HL-60 (cell line): ENCODE data around the gene ANGPTL2.

Experiments
- DNase-seq, 2 experiments: peaks; one replicate each; pipeline ENCODE4 v3.0.0-alpha.2; 2010 to 2020; ENCODE audit warnings: low read depth in 1 of 2, low spot score in 1 of 2
- H3K27ac ChIP-seq: fragments of 250-450 bp; sonication (Bioruptor Pico); replicated peaks from 2 replicates; pipeline ENCODE4 v1.5.1; 2020; ENCODE audit warnings: mild to moderate bottlenecking, moderate library complexity
- H3K27me3 ChIP-seq: fragments of 250-450 bp; sonication (Bioruptor Pico); 2 replicates; pipeline ENCODE4 v1.5.1; 2021; ENCODE audit warnings: mild to moderate bottlenecking, moderate library complexity; ENCODE audit not compliant: insufficient read depth, poor library complexity, severe bottlenecking
- H3K4me3 ChIP-seq: replicated peaks from 2 replicates; pipeline ENCODE4 v1.5.1; 2011; ENCODE audit warnings: mild to moderate bottlenecking, control low read depth, low read length; ENCODE audit not compliant: insufficient read depth
- CTCF ChIP-seq: IDR thresholded peaks from one replicate; pipeline ENCODE4 v1.5.1; 2011; ENCODE audit warnings: low read length, control low read depth, inconsistent platforms; ENCODE audit not compliant: insufficient read depth
- GABPA ChIP-seq: IDR thresholded peaks from 2 replicates; pipeline ENCODE4 v1.6.1; 2012; ENCODE audit warnings: low read depth
- POLR2AphosphoS5 ChIP-seq: IDR thresholded peaks from 2 replicates; pipeline ENCODE4 v1.6.1; 2012; ENCODE audit warnings: low read depth
- SPI1 ChIP-seq: IDR thresholded peaks from 2 replicates; pipeline ENCODE4 v1.6.1; 2012; ENCODE audit warnings: low read depth, mild to moderate bottlenecking, borderline replicate concordance
- TF ChIP-seq, protein P1 (sequence below): IDR thresholded peaks from 2 replicates; pipeline ENCODE4 v1.6.1; 2012; ENCODE audit warnings: low read depth; ENCODE audit not compliant: insufficient replicate concordance

The ANGPTL2 gene

DNA sequence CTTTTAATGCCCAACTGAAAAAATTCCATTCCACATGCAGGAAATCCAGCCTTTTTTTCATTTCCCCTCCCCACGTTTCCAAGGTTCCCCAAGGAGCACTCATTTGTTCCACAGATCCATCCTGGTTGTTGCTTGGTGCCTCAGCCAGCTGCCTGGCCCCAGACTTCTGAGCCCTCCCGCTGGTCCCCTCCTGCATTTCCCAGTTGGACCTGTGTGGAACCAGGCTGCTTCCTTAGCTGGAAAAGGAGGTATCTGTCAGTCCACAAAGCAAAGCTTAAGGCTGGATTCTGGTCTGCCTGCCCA is 44.8 kb downstream of the ANGPTL2 start:
- Histone ChIP-seq H3K27me3 (peaks cover 3% of the 10 kb centered on the region), H3K27ac (no peak overlapping the region), H3K4me3 (no peak overlapping the region)
- no peak for DNase-seq
- TF ChIP-seq GABPA, result no peak
- TF ChIP-seq POLR2AphosphoS5, result no peak
- TF ChIP-seq SPI1, result no peak
- TF ChIP-seq, protein P1, sequence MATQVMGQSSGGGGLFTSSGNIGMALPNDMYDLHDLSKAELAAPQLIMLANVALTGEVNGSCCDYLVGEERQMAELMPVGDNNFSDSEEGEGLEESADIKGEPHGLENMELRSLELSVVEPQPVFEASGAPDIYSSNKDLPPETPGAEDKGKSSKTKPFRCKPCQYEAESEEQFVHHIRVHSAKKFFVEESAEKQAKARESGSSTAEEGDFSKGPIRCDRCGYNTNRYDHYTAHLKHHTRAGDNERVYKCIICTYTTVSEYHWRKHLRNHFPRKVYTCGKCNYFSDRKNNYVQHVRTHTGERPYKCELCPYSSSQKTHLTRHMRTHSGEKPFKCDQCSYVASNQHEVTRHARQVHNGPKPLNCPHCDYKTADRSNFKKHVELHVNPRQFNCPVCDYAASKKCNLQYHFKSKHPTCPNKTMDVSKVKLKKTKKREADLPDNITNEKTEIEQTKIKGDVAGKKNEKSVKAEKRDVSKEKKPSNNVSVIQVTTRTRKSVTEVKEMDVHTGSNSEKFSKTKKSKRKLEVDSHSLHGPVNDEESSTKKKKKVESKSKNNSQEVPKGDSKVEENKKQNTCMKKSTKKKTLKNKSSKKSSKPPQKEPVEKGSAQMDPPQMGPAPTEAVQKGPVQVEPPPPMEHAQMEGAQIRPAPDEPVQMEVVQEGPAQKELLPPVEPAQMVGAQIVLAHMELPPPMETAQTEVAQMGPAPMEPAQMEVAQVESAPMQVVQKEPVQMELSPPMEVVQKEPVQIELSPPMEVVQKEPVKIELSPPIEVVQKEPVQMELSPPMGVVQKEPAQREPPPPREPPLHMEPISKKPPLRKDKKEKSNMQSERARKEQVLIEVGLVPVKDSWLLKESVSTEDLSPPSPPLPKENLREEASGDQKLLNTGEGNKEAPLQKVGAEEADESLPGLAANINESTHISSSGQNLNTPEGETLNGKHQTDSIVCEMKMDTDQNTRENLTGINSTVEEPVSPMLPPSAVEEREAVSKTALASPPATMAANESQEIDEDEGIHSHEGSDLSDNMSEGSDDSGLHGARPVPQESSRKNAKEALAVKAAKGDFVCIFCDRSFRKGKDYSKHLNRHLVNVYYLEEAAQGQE, result no peak
- TF ChIP-seq CTCF, result no peak

GRCh38 chr9:127076860-127077643 is 45.4 kb downstream of the ANGPTL2 start:
- DNase-seq, result no peak
- no peak for TF ChIP-seq SPI1
- TF ChIP-seq GABPA, result no peak
- TF ChIP-seq, protein P1, result no peak
- TF ChIP-seq POLR2AphosphoS5, result no peak
- H3K27ac ChIP-seq, result no peak overlapping the region
- H3K27me3 ChIP-seq, result peaks cover 3% of the 10 kb centered on the region
- H3K4me3 ChIP-seq, result no peak overlapping the region

DNA sequence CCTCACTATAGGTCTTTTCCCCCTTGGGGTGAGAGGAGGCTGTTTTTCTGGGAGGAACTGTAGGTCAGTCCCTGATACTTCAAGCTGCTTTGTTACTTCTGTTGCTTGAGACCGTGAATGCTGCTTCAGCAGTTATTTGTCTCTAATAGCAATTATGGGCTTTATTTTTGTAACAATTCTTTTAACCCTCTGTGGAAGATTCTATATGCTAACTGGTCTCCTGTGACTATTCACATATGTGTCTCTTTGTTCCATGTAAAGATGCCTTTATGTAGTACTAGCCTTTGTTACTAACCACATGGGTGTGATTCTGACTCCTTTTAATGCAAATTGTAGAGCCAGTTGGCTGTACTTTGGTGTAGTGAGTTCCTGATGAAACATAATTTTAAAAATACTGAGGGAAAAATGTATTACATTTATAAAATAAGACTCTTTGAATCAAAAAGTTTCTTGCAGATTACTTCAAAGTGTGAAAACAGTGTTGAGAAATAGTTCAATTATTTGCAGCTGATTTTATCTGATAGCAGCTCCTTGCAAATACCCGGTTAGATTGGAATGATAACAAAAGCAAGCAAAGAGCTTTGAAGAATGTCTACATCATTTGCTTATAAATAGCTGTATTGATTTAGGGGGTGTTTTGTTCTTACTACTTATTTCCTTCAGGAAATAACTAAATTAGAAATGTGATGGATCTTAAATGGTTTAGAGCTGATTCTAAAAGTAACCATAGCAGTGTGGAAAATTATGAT is 46.6 kb downstream of the ANGPTL2 start:
- Histone ChIP-seq H3K4me3 (no peak overlapping the region), H3K27me3 (peaks cover 3% of the 10 kb centered on the region), H3K27ac (no peak overlapping the region)
- TF ChIP-seq SPI1 (no peak), GABPA (no peak), CTCF (no peak), POLR2AphosphoS5 (no peak)
- TF ChIP-seq, protein P1, result no peak
- DNase-seq, result no peak
